Jurkat, Clone E6-1 (cell line): ENCODE measurements around the gene SLCO3A1. TPM values are rescaled to one million over a fixed set of nuclear protein-coding genes. Genes with fewer than 3 reads are reported as not detected.

Source experiments
- DNase-seq: peaks from one replicate; pipeline ENCODE4 v3.0.0-alpha.2; 2011; ENCODE audit warnings: low read depth, low spot score
- H3K4me3 ChIP-seq: 2 replicates; pipeline ENCODE4 v1.5.1; 2011; ENCODE audit warnings: mild to moderate bottlenecking, low read length, control low read depth, moderate library complexity
- polyA plus RNA-seq: library from polyadenylated mRNA; unstranded; fragments of >200 nt; gene quantifications from one replicate; pipeline ENCODE4 v1.2.1, GENCODE V29; 2012; ENCODE audit warnings: missing spikeins; ENCODE audit not compliant: insufficient read length, insufficient read depth

Gene SLCO3A1
- 11.8 TPM for polyA plus RNA-seq

DNA sequence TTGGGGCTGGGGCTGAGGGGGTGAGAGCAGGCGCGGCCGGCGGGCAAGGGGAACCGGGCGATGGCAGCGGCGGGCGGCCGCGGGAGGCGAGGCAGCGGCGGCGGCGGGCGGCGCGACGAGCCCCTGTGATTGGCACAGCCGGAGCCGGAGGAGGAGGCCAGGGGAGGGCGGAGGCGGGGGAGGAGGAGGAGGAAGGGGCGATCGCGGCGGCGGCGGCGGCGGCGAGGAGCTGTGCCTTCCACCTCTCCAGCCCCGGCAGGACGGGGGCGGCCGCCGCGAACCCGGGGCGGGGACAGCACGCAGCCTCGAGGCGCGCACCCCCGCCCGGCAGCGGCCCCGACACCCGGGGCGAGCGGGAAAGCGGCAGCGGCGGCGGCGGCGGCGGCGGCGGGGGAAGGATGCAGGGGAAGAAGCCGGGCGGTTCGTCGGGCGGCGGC lies at the start of gene SLCO3A1:
TSS of gene SLCO3A1 (plus strand) at position 198 of the 437 bp plus-strand sequence.
- no peak for DNase-seq

DNA sequence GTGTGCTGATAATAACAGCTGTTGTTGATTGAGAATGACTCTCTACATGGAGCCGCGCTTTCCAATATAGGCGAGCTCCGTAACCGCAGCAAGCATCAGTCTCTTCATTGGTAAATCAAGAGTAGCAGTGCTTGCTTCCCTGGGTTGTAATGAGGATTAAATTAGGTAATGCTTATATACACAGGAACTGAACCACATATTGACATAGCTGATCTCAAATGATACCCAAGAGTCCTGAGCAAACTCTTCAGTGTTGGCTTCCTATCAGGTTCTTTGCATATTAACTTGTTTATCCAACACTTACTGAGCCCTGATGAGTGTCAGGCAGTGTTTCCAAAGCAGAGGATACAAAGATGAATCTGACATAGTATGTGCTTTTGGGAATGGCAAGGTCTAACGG lies 46.4 kb upstream of the SLCO3A1 start:
- H3K4me3 ChIP-seq, result no peak overlapping the region
- DNase-seq, result no peak

More for the DNA sequence above, at the start of gene SLCO3A1:
- H3K4me3 ChIP-seq, result peak within 1 kb of the TSS; percentile 54

DNA sequence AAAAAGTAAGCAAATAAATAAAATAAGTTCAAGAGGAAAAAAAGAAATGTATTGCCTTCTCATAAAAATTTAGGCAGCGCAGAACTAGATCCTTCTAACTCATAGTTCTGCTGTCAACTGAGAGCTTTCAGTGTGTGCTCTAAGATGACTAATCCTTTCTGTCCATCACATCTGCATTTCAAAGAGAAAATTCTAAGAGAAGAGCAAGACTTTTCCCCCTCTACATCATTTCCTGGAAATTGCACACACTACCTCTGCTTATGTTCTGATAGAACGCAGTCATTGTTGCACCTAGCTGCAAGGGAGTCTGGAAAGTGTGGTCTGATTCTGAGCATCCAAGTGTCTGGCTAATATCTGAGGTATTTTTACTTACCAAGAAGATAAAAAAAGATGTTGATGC lies 39.6 kb upstream of the SLCO3A1 start:
- DNase-seq, result no peak
- H3K4me3 ChIP-seq, result no peak overlapping the region

DNA sequence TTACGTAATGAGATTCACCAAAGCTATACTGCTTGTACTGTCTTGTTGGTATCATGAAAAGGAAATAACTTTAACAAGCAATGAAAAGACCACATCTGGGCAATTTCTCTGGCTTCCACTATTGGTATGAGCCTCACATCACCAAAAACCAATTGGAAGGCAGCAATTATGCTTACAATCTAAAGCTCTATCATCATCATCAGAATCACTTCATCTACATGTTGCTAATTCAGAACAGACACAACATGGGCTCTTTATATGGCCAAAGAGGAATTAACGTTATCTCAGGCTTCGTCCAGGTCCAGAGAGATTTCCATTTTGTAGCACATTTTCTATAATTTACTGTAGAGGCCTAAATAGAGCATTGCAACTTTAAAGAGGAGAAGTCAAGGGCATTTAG lies 36.6 kb upstream of the SLCO3A1 start:
- H3K4me3 ChIP-seq, result no peak overlapping the region
- no peak for DNase-seq

DNA sequence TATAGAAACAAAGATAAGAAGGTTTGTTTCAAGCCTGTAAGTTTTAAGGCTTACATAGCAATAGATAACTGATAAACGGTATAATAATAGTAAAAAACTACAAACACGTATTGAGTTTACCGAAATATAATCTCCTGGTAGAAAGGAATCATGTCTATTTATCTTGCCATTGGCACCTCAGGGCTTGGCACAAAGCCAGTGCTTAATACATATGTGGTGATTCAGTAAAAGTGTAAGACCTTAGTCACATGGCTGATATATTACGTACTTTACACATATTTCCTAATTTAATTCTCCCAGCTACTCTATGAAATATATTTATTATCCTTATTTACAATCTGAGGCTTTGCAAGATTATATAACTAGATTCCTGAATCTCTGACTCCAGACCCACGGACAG lies 32.0 kb upstream of the SLCO3A1 start:
- no peak overlapping the region for H3K4me3 ChIP-seq
- DNase-seq, result no peak

DNA sequence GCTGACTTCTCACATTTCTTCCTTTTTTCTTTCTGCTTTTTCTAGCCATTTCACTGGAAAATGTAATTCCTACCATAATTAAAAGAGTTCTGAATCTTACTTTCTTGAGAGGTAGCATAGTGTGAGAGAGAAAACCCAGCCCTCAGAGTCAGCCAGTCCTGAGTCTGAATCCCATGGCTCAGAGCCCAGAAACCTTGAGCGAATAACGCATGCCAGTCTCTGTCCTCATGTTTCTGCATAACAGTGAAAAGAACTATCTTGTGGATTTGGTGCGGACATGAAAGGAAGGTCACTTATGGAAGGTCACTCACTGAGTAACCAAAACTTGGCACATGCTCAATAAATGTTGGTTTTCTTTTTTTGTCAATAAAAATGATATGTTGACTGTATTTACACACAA lies 29.3 kb upstream of the SLCO3A1 start:
- no peak for DNase-seq
- H3K4me3 ChIP-seq, result no peak overlapping the region

DNA sequence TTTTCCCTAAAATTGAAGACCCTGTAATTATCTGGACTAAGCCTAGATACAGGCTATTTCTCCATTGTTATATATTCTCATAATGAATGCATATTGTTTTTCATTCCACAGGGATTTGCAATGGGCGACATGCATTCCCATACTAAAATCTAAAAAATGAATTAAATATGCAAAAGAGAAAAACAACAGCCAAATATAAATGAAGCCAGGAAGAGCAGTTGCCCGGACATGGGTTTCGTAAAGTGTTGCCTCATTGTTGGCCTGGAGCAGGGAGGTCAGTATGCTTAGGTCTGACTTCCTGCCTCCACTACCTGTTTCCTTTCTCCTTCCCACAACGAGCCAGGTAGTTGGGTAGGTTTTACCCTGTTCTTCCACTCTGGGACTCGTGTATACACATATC lies 27.1 kb upstream of the SLCO3A1 start:
- H3K4me3 ChIP-seq, result no peak overlapping the region
- DNase-seq, result no peak

DNA sequence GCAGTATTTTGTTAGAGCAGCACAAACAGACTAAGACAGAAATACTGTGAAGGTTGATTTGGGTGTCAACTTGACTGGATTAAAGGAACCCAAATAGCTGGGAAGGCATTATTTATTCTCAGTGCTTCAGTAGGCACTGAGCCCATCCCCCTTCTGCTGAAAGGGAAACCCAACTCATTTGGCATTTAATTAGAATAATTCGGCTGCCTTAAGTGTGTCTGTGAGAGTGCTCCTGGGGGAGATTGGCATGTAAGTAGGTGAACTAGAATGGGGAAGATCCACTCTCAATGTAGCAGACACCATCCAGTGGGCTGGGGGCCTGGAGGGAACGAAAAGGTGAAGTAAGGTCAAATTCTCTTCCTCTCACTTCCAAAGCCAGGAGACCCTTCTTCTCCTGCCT lies 20.5 kb upstream of the SLCO3A1 start:
- DNase-seq, result no peak
- H3K4me3 ChIP-seq, result no peak overlapping the region

DNA sequence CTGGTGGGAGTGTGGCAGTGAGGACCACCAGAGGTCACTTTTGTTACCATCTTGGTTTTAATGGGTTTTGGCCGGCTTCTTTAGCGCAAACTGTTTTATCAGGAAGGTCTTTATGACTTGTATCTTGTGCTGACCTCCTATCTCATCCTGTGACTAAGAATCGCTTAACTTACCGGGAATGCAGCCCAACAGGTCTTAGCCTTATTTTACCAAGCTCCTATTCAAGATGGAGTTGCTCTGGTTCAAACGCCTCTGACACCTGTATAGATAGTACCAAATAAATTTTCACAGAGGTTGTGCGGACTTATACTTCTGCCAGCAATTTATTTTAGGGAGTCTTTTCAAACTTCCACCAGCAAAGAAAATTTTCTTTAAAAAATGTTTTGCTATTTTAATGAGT lies 13.6 kb upstream of the SLCO3A1 start:
- no peak for DNase-seq
- no peak overlapping the region for H3K4me3 ChIP-seq

DNA sequence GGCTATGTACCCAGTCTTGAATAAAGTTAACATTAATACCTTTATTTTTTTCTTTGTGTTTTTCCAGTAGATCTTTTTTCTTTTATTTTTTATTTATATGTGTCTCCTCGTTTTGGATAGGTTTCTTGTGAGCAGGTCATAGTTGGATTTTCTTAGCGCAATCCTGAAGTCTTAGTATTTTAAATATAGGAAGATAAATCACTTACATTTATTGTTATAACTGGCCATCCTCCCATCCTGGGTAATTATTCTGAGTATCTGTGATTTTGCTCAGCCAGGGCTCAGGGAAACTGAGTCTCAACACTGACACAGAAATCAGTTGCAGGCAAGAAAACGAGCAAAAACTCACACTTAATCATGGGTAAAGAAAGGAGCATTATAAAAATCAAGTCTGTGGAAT lies 11.6 kb upstream of the SLCO3A1 start:
- H3K4me3 ChIP-seq, result no peak overlapping the region
- no peak for DNase-seq

DNA sequence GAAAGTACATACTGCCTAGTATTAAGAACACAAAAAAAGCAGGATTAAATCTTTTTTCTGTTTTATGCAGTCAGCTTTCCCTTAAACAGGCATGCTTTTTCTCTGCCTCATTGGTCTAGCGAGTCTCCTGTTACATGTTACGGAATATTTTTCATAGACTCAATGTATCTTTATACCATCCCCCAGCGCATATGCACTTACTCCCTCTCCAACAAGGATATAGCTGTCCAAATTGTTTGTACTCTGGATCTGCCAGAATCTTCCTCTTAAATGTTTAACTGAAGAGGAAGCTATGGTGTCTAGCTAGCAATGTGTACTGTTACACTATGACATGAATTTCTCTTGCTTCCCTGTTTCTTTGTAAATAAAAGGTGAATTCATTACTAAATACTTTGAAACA lies 9.2 kb upstream of the SLCO3A1 start:
- DNase-seq, result no peak
- H3K4me3 ChIP-seq, result no peak overlapping the region

DNA sequence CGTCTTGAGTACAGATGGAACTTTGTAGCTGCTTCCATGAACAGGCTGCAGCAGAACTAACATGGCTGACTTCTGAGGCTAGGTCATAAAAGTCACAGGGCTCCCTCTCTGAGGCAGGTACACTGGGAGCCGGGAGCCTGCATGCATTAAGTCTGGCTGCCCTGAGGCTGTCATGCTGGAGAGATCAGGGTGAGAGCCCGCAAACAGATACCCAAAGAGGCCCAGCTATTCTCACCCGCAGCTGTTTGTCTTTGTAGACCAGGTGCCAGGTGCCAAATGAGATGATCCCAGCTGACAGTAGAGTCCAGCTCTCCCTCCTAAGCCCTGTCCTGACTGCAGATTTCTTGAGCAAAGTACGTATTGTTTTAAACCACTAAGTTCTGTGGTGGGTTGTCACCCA lies 8.6 kb upstream of the SLCO3A1 start:
- no peak for DNase-seq
- no peak overlapping the region for H3K4me3 ChIP-seq

DNA sequence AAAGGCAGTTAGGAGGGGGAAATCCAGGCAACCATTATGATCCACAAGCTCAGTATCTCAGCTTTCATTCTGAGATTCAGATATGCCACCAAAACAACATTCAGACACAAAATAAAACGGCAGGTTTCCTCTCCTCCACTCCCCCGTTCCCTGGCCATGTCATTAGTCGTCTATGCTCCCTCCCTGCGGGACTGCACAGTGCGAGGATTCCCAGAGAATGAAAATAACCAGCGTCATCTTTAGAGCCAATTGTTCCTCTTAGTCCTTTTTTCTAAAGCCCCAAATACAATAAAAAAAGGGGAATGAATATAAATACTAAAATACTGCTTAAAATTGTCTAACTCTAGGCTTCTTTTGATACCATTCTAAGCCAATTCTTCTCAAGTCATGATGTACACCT lies 7.8 kb upstream of the SLCO3A1 start:
- DNase-seq, result no peak
- H3K4me3 ChIP-seq, result no peak overlapping the region

DNA sequence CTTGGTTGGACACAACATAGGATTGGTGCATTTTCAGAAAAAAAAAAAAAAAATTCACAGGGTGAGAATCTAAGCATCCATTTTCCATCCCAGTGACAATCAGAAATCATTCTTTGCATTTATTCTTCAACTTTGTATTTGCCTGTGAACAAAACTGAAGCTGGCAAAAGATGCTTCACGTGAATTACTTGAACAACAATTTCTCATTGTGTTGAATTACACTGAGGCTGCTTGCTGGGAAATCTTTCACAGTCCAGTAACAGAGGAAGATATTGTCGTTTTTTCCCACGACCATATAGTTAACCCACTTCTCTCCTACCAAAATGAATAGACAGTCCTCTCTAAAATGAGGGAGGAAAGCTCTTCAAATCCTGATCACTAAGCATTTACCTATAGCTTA lies 4.3 kb upstream of the SLCO3A1 start:
- no peak overlapping the region for H3K4me3 ChIP-seq
- DNase-seq, result no peak

DNA sequence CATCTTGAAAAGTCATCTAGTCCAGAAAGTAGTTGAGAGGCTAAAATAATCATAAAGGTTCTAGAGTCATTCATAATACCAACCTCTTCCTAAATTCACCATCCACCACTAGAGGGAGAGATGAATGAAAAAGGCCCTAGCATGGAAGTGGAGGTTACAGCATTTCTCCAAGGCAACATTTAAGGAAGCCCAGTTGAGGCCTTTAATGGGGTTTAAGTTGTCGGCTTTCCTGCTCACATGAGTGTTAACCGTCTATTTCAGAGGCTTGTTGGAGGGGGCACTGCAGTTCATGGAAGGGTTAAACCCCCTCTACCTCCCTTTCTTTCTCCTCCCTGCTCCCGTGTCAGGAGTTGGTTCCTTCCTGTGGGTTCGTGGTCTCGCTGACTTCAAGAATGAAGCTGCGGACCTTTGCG lies 3.8 kb upstream of the SLCO3A1 start:
- DNase-seq, result peak; percentile 53
- no peak overlapping the region for H3K4me3 ChIP-seq

DNA sequence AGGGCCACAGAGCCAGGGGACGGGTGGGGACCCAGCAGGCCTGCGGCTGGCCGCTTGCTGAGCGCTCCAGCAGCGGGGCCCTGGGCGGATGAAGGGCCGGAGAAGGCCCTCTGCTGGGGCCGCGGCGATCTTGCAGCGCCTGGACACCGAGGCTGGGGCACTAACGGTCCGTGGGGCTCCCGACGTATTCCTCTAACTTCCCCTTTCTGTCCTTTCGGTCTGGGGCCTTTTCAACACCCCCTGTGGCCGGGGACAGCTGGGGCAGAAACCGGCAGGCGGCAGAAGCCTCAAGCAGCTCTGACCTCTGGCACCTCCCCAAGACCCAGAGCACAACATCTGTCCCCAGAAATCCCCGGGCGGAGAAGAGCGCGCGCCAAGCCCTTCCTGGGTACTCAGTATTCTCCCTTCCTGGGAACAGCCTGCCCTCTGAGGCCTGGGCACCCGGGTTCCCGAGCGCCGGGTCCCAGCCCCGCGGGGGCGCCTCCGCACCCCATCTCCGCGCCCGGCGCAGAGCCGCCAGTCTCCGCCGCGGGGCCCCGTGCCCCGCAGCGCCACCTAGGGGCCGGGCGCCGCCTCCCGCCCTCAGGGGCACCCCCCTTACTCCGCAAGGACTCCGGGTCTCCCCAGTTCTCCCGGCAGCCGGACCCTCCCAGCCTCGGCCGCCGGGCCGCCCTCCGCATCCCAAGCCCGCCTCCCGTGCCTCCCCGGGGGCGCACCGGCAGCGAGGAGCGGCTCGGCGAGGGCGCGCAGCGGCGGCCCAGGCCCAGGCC lies 582 bp upstream of the SLCO3A1 start:
- no peak for DNase-seq
- H3K4me3 ChIP-seq, result peak overlapping the region; percentile 54

DNA sequence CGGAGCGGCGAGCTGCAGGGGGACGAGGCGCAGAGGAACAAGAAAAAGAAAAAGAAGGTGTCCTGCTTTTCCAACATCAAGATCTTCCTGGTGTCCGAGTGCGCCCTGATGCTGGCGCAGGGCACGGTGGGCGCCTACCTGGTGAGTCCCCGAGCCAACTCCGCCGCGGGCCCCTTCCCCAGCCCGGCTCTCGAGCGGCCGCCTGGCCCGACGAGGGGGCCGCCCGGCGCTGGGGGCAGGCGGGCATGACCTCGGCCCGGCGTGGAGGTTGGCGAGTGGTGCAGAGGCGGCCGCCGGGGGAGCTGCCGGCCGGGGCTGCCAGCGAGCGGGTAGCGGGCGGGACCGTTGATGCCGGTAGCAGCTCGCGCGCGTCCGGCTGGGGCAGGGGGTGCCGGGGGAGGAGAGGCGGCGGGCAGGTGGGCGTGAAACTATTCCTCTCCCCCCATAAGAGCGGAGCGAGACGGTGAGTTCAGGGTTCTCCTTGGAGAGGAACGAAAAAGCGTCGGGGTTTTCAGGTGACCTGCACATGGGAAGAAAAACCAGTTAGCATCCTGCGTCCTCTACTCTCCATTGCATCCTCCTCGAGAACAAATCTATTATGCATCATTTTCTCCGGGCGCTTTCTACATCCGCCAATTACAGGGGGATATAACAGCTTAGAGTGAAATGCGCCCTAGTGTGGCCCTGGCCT lies 585 bp downstream of the SLCO3A1 start:
- H3K4me3 ChIP-seq, result peak overlapping the region; percentile 38
- no peak for DNase-seq

DNA sequence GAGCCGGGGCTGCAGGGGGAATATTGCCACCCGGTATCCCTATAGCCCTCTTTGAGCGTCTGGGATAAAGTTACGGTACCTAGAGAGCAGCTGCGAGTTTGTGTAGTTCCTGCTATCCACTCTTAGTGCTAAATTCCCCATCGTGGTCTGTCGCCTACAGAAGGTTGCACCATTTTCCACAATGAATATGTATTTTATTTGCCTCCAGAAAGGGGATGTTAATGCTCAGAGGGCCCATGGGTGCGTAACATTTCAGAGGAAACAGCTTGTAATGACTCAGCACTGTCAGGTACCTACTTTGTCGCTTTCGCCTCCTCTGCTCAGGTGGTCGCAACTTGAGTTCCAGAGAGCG lies 1.1 kb downstream of the SLCO3A1 start:
- H3K4me3 ChIP-seq, result no peak overlapping the region
- DNase-seq, result no peak

DNA sequence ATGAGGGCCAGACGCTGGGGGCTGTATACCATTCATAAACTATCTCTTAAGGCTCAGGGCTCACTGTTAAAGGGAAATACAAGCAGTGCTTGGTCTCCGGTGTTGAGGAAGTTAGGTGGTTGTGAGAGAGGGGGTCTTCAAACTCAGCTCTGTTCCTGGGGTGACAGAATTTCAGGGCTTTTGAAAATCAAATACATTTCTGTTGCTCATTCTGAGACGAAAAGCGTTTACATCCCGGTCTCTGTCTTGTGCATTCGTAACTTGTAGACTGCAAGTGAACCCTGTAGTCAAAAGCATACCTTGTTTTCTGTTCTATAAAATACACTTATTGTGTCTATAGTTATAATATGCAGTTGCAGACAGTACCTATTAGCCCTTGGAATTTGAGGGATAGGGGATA lies 1.7 kb downstream of the SLCO3A1 start:
- DNase-seq, result no peak
- no peak overlapping the region for H3K4me3 ChIP-seq

DNA sequence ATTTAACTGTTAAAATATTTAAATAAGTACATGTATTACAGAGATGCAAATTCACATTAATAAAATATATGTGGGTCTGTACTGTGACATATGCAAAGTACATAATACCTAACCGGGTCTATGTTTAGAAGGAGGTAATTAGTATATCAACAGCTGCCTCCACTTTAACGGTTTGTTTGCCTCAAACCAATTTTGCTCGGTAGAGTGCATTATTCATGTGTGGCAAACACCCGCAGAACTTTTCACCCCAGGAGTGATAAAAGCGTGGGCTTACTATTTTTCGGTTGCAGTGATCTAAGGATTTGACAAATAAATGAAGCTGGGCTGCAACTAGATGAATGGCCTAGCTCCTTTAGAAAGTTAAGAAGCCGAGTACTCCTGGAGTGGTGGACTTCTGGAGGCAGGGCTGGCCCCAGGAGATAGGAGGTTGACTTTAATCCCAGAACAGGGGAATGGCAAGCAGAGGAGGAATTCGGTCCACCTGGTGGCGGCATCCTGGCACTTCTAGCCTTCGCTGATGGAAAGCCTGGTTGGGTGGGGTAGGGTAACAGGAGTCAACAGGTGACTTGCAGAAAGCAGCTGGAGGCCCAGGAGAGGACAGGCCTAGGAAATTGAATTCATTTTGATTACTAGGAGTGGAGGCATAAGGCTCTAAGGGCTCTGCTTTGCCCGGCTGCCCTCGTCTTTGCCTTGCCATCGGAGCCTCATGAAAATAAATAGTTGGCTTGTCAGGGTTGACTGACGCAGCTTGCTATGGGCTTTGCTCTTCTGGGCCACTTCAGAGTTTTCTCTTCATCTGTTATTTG lies 2.4 kb downstream of the SLCO3A1 start:
- no peak for DNase-seq
- no peak overlapping the region for H3K4me3 ChIP-seq
